DMS153 treated with DMSO at 0.1 percent for 48 hours (cell line): ENCODE data around the gene RHOA.
"Not testable (repeated sequence)": the region's sequence is repeated elsewhere in the genome, so short reads cannot be mapped to it uniquely, and the experiment has no call there.

Experiments
- DNase-seq: peaks from one replicate; lab custom pipeline; 2025; ENCODE audit not compliant: unreplicated experiment; lab: John Stamatoyannopoulos, UW

The RHOA gene

DNA sequence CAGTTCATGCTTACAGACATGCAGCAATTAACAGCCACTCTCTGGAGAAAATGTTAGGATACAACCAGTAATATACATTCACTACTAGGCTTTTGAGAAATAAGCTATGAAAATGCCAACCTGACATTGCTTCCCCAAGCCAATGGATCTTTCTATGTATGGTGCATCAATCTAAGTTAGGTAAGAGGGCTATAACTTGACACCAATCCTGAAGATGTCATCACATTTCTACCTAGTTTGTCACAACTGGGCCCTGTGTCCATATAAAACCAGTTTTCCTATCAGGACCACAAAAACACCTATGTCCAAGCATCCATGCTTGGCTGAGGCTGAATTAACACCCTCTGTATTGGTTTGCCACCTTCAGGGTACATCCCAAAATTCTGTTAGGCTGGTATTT is 39.8 kb downstream of the RHOA start:
- DNase-seq: no peak

GRCh38 chr3:49370585-49371290 is 41.0 kb downstream of the RHOA start:
- no peak for DNase-seq

GRCh38 chr3:49362561-49362960 is 49.2 kb downstream of the RHOA start:
- no peak for DNase-seq

DNA sequence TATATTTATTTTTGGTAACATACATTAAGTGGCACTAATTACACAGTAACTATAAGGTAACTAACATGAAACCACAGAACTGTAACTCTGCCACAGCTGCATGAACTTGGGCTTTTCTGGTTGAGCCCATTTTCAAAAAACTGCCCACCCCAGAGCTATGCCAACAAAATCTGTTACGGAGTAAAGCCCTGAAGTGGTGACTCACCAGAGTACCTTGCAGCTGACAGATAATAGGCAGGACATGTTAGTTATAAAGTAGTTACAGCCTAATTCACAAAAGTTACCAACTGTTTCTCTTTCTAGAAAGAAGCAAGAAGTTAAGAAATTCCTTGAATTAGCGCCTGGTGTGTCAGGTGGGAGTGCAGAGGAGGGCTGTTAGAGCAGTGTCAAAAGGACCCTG is 52.2 kb downstream of the RHOA start:
- no peak for DNase-seq

- DNase-seq: no peak
These were observed 52.9 kb downstream of the RHOA start for GRCh38 chr3:49358884-49359225.

- peak; percentile 26 for DNase-seq
These were observed 53.4 kb downstream of the RHOA start, which contains the start of gene GPX1 for GRCh38 chr3:49358217-49358883. TSS of gene GPX1 (minus strand) at chr3:49358353. CDS start at chr3:49358278, 75 bp downstream.

GRCh38 chr3:49357443-49358216 is 54.1 kb downstream of the RHOA start:
- not testable (repeated sequence) for DNase-seq

- not testable (repeated sequence) for DNase-seq
These were observed 54.7 kb downstream of the RHOA start for GRCh38 chr3:49357095-49357442.

DNA sequence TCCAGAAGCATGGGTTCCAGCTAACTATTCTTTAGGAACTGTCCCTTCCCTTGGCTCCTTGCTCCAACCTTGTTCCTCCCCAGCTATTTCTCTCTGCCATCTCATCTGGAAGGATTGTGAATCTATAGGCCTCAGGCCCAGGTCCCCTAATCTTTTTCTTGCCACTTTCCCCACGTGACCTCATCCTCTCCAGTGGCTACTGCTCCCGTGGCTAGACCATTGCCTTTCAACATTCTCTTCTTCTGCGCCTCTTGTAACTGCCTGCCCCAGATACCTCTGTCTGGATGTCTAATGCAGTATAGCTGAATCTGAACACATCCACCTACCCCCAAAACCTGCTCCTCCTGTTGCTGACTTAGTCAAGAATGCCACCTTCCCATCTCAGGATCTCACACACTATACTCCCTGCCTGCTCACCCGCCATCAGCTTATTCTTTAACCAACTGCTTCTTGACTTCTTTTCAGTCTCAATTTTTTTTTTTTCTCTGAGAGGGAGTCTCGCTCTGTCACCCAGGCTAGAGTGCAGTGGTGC is 58.8 kb downstream of the RHOA start:
- no peak for DNase-seq

- no peak for DNase-seq
These were observed 59.5 kb downstream of the RHOA start for GRCh38 chr3:49352281-49352680.

DNA sequence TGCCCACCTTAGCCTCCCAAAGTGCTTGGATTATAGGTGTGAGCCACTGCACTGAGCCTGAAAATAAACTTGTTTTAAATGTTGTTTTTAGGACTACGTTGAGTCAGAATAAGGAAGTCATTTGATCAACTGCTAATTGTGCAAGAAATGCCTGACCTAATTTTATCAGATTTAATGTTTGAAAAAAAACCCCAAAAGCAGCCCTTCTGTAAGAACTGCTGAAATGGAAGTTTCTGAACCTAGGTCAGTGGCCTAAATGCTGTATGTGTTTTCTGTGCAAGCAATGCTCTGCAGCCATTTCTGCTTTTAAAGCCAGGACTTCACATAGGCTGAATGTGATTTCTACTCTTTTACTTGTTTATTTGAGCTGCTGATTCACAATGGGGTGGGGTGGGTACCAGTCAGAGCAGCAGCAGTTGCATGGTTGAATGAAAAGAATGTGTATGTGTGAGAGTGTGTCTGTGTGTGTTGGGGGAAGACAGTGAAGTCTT is 60.2 kb downstream of the RHOA start:
- no peak for DNase-seq

DNA sequence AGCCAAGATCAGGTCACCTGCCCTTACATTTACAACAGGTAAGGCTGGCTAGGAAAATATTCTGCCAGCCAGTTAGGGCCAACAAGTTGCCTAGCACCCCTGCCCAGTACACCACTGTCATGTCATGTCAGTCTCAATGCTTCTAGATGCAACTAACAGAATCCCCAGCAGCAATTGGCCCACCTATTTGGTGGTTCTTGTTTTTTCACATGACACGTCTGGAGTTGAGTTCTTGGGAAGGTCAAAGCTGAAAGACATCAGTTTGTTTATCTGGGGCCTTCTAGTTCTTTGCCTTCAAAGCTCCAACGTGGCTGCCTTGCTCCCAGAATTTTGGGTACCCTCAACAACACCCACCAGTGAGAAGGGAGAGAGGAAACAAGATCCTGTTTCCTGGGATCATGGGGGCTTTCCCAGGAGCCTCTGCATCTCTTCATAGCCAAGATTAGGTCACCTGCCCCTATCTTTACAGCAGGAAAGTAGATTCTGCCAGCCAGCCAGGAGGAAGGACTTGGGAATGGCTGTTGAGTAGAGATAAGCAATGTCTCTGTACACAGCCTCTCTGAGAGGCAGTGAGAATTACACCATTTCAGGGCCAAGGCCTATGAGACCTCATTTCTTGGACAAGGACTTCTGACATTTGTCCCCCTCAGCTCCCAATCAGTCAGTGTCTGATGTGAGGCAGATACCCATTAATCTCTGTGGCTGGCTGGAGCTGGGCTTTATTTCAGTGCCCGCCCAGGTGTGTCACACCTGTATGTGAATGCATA is 62.2 kb downstream of the RHOA start:
- DNase-seq: no peak

GRCh38 chr3:49348361-49348760 is 63.4 kb downstream of the RHOA start:
- DNase-seq: not testable (repeated sequence)

- DNase-seq: no peak
These were observed 65.0 kb downstream of the RHOA start for GRCh38 chr3:49346797-49347251.

DNA sequence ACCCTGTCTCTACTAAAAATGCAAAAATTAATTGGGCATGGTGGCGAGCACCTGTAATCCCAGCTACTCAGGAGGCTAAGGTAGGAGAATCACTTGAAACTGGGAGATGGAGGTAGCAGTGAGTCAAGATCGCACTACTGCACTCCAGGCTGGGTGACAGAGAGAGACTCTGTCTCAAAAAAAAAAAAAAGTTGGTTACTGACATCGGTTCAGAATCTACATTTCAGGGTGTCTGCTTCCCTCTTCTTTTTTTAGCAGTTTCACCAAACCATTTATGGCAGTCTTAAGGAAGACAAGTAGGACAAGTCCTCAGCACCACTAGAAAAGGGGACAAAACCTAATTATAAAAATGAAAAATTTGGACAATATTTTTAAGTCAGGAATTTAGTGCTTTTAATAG is 68.6 kb downstream of the RHOA start:
- no peak for DNase-seq

DNA sequence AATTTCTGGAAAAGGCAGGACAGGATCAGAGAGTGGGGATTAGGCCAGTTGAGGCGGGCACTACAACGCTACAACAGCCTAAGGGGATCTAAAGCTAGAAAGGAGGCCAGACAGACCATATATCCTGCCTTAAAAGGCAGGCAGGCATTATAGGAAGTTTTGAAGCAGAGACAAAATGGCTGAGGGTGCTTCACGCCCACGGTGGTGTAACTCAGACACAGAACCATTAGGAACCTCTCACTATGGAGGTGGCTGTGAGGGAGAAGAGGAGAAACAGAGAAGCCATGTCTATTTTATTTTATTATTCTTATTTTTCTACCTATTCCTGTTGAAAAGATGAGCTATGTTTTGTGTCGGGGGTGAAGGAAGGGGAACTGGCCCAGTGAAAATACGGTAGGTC is 69.8 kb downstream of the RHOA start:
- DNase-seq: no peak

DNA sequence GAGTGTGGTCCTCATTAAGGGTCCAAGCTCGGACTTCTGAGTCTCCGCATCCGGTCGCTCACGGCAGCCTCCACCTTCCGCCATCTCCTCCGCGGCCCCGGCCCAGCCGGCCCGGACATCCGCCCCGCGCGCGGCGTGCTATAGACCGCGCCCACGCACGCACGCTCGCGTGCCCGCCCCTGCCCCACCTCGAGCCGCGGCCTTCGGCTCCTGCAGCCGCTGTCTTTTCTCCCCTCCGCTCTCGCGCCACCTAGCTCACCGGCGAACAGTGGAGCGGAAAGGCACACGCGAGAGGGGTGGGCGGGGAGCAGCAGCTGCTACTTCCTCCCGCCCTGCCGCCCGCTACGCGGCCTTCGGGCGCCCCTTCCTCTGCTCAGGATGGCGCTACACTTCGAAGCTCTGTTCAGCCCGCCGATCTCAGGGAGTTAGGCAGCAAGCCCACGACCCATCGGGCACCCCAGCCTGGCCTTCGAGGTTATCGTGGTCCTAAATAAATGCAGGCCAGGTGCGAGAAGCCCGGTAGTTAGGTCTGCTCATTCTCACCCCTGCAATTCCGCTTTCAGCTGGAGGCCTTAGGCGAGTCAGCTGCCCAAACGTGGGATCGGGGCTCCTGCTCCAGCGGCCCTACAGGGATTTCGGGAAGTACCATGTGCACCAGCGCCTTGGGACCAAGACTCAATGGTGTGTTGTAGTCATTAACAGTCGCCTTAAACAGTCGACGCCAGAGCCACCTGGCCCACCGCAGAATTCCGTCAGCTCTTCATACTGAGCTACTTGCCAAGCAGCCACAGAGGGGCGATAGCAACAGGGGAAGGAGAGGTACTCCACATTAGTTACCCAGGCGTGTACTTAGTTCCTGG is 71.6 kb downstream of the RHOA start, which contains the start of gene USP4:
USP4 (minus strand) TSS at position 113 of the 860 bp plus-strand sequence; CDS start at position 84, 29 bp downstream.
- peak; percentile 47 for DNase-seq

GRCh38 chr3:49339581-49339940 is 72.2 kb downstream of the RHOA start:
- DNase-seq: no peak

DNA sequence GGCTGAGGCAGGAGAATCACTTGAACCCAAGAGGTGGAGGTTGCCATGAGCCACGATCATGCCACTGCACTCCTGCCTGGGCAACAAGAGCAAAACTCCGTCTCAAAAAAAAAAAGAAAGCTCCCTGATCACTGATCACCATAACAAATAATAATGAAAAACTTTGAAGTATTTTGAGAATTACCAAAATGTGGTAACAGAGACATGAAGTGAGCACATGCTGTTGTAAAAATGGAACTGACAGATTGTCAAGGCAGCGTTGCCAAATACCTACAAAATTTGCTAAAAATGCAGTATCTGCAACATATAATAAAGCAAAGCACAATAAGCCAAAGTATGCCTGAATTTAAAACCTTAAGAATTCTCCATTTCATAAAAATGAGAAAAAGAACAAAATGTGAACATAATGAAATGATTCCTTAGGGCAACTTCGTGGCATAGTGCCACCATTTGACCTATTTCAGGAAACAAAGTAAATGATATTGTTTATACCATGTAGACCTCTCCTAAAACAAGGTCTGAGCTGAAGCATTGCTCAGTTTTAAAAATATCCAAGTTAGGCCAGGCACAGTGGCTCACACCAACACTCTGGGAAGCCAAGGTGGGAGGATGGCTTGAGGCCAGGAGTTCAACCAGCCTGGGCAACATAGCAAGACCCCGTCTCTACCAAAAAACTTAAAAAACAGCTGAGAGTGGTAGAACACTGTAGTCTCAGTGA is 77.7 kb downstream of the RHOA start:
- no peak for DNase-seq
